Germinal center (tissue), 1 donor: ENCODE measurements around the gene SMIM14.
"Not testable (repeated sequence)": the region's sequence is repeated elsewhere in the genome, so short reads cannot be mapped to it uniquely, and the experiment has no call there.

Experiments used
- DNase-seq: peaks from one replicate; pipeline ENCODE4 v3.0.0; 2012; ENCODE audit warnings: mixed read lengths, low spot score

Gene SMIM14

GRCh38 chr4:39596971-39597370 lies 41.7 kb downstream of the SMIM14 start:
- DNase-seq: no peak

GRCh38 chr4:39591290-39591689 lies 47.4 kb downstream of the SMIM14 start:
- DNase-seq: no peak

GRCh38 chr4:39587881-39588280 lies 50.8 kb downstream of the SMIM14 start:
- DNase-seq: no peak

- DNase-seq: no peak
Measured at GRCh38 chr4:39574946-39575345, 63.7 kb downstream of the SMIM14 start.

- no peak for DNase-seq
Measured at GRCh38 chr4:39571504-39571903, 67.2 kb downstream of the SMIM14 start.

GRCh38 chr4:39571054-39571453 lies 67.6 kb downstream of the SMIM14 start:
- no peak for DNase-seq

GRCh38 chr4:39569209-39569608 lies 69.5 kb downstream of the SMIM14 start:
- no peak for DNase-seq

- no peak for DNase-seq
Measured at GRCh38 chr4:39568805-39569204, 69.9 kb downstream of the SMIM14 start.

GRCh38 chr4:39565878-39566600 lies 72.6 kb downstream of the SMIM14 start:
- DNase-seq: no peak

- DNase-seq: no peak
Measured at GRCh38 chr4:39563346-39563847, 75.3 kb downstream of the SMIM14 start.

GRCh38 chr4:39562792-39563191 lies 75.9 kb downstream of the SMIM14 start:
- DNase-seq: no peak

- no peak for DNase-seq
Measured at GRCh38 chr4:39559626-39560025, 79.0 kb downstream of the SMIM14 start.

GRCh38 chr4:39555472-39555871 lies 83.2 kb downstream of the SMIM14 start:
- DNase-seq: no peak

- no peak for DNase-seq
Measured at GRCh38 chr4:39548425-39549067, 90.1 kb downstream of the SMIM14 start.

- DNase-seq: no peak
Measured at GRCh38 chr4:39544580-39545315, 93.9 kb downstream of the SMIM14 start.

- DNase-seq: not testable (repeated sequence)
Measured at GRCh38 chr4:39544080-39544479, 94.6 kb downstream of the SMIM14 start.

GRCh38 chr4:39543034-39543433 lies 95.6 kb downstream of the SMIM14 start:
- DNase-seq: no peak

- no peak for DNase-seq
Measured at GRCh38 chr4:39542611-39543012, 96.1 kb downstream of the SMIM14 start.

- DNase-seq: no peak
Measured at GRCh38 chr4:39541987-39542610, 96.6 kb downstream of the SMIM14 start.

- no peak for DNase-seq
Measured at GRCh38 chr4:39539089-39539611, 99.5 kb downstream of the SMIM14 start.

- no peak for DNase-seq
Measured at GRCh38 chr4:39533541-39533940, 105.1 kb downstream of the SMIM14 start.

GRCh38 chr4:39532237-39532636 lies 106.4 kb downstream of the SMIM14 start:
- DNase-seq: not testable (repeated sequence)
